Hepatocyte (in vitro differentiated cells): Measurements from ENCODE around the gene PCSK6.

Source experiments
- EZH2 ChIP-seq: fragments of 200-600 bp; sonication (generic); IDR thresholded peaks from 2 replicates; pipeline ENCODE4 v1.6.1; 2016; ENCODE audit warnings: antibody characterized with exemption, mild to moderate bottlenecking, borderline replicate concordance
- TF ChIP-seq, protein P1 (sequence below): fragments of 200-600 bp; sonication (generic); IDR thresholded peaks from 2 replicates; pipeline ENCODE4 v1.5.1; 2016; ENCODE audit warnings: antibody characterized with exemption, mild to moderate bottlenecking; ENCODE audit not compliant: poor library complexity

DNA sequence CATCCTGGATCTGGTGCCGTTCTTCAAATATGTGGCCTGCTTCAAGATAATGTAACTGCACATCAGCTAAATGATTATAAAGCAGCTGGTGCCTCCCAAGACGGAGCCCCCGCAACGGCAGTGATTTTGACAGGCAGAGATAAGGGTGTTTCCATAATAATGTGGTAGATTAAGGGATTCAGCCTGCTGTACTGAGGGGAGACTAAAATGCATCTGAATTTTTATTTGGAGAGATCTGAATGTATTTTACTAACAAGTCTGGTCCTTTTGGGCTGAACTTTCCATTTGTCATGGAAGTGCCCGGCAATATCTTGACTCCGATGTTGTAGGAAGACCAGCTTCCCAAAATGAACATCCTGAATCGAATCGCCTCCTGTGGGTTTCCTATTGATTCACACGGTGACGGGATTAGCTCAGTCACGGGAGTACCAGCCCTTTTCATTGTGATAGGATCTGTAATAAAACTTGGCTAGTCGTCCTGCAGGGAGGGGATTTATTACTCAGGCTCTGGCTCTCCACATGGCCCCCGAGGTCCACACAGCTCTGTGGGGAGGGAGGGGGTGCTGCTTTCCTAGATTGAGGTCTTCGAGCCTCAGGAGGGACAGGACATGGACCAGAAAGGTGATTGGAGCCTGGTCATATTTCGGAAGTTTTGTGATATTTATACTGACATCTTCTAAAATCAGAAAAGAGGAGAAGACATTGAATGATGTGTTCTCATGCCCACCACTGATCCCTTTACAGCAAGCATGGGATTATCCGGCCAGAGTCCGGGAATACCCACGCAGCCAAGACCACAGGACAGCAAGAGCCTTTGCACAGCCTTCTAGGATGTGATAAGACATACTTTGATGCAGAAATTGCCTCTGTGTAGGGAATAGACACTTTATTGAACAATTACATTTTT, 2.5 kb upstream of the PCSK6 start:
- TF ChIP-seq, protein P1, sequence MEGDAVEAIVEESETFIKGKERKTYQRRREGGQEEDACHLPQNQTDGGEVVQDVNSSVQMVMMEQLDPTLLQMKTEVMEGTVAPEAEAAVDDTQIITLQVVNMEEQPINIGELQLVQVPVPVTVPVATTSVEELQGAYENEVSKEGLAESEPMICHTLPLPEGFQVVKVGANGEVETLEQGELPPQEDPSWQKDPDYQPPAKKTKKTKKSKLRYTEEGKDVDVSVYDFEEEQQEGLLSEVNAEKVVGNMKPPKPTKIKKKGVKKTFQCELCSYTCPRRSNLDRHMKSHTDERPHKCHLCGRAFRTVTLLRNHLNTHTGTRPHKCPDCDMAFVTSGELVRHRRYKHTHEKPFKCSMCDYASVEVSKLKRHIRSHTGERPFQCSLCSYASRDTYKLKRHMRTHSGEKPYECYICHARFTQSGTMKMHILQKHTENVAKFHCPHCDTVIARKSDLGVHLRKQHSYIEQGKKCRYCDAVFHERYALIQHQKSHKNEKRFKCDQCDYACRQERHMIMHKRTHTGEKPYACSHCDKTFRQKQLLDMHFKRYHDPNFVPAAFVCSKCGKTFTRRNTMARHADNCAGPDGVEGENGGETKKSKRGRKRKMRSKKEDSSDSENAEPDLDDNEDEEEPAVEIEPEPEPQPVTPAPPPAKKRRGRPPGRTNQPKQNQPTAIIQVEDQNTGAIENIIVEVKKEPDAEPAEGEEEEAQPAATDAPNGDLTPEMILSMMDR: no peak
- no peak for TF ChIP-seq EZH2
